Stimulated activated CD4-positive, alpha-beta T cell treated with anti-CD3 and anti-CD28 coated beads, TNF-alpha, amount 100 ng/mL, for 48 hours (primary cell): ENCODE data around the gene TXNRD3.
A peak's percentile ranks its signal among the peaks of the same experiment; 100 is the strongest.
"Not testable (repeated sequence)": the region's sequence is repeated elsewhere in the genome, so short reads cannot be mapped to it uniquely, and the experiment has no call there.

Experiments used
- DNase-seq, 3 donors: peaks; one replicate each; pipeline ENCODE4 v3.0.0-alpha.2; 2020; ENCODE audit warnings: low read depth in 3 of 3

The TXNRD3 gene

DNA sequence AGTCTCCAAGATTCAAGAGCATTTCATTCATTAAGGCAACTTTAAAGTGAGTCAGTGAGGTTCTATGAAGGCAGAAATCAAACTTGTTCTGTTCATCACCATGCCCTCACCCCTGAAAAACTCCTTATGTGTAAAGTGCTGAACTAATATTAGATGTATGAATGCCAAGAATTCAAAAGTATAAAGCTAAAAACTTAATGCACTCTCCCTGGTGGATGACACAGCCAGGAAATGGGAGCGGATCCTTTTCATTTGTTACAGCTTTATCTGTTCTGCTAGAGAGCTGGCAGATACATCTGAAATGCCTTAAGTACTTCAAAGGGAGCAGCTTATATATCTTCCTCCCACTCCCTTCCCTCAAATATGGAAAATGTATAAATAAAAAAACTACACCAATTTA lies 8.2 kb downstream of the TXNRD3 start:
- DNase-seq, result no peak

DNA sequence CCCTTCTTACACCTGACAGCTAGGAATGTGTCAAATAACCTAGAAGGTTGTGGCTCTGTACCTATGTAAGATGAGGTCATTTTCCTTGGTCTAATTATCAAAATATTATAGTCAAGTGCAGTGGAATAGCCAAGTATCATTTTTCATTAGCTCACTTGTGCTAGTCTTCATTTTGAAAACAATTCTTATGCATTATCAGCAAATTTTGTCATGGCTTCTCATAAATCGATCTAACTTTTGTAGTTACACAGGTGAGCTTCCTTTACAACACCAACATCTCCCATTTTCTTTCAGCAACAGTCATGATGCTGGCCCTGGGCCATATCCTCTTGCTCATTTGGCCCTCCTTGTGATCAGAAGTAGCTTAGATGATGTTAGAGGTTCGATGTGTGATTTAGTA lies 10.3 kb downstream of the TXNRD3 start:
- DNase-seq, result no peak

DNA sequence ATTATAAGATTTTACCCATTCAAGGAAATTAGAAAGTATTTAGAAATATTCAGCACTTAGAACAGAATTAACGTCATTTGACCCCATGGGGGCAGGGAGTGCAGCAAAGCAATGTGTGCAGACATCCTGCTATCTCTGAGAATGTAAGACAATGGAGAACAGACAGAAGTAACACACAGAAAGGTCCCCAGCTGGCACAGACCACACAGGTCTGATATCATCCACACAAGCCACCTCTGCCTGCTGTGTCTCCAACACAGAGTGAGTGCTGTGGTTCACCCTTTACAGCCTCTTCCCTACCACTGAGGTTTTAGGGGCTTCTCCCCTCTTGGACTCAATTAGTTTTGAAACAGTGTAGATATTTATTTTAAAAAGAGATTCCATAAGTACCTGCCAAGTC lies 16.1 kb downstream of the TXNRD3 start:
- no peak for DNase-seq

DNA sequence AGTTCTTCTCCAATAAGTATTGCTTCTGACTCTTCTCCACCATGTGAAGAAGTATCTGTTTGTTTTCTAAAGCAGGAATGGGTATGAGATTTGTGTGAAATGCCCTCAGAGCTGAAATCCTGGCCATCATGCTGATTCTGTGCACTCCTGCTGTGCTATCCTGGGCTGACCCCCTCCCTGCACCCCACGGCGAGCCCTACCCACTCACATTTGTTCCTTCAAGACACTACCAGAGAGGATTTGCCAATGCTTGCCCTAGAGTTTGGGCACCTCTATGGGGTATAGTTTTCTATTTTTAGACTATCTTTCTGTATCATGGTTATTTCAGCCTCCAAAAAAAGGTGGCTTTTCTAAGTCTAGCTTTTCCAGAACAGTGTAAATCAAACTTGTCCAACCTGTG lies 18.5 kb downstream of the TXNRD3 start:
- no peak for DNase-seq

DNA sequence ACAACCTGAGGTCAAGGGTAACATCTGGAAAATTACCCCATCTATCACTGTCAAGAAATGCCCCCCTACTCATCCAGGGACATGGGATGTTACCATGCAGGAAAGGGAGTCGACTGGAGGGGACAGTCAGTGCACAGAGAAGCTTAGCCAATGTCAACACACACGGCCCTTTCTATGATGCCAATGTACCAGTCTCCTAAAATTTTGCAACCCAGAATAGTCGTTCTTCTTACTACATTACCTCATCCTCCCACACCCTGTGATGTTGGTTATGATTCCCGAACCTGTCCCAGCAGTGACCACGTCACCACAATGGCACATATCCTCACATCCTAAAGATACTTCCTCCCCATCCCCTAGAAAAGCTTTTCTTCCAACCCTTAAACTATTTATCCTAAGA lies 20.1 kb downstream of the TXNRD3 start:
- no peak for DNase-seq

DNA sequence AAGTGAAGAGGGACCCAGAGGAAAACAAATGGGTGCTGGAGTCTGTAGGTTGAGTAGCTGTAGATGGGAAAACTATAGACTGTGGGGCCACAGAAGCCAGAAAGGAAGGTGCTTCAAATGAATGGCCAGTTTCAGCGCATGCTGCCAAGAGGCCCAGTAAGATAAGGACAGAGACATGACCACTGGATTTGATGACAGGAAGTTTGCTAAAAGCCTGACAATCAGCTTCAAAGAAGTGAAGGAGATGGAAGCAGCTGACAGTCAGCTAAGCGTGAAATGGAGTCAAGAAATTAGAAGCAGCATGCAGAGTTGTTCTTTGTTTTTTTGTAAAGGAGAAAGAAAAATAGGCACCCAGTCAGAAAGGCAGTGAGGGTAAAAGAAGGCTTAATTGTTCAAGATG lies 24.9 kb downstream of the TXNRD3 start:
- no peak for DNase-seq

DNA sequence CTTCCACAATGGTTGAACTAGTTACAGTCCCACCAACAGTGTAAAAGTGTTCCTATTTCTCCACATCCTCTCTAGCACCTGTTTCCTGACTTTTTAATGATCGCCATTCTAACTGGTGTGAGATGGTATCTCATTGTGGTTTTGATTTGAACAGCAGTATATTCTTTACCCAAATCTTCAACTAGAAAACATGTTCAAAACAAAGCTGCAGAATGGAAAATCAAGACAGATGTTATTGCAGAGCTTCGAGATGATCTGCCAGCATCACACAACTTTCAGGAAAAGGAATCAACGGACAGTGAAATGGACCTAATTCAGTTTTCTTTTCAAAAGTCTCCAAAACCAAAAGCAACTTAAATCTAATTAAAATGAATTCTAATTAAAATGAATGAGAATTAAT lies 29.2 kb downstream of the TXNRD3 start:
- not testable (repeated sequence) for DNase-seq

DNA sequence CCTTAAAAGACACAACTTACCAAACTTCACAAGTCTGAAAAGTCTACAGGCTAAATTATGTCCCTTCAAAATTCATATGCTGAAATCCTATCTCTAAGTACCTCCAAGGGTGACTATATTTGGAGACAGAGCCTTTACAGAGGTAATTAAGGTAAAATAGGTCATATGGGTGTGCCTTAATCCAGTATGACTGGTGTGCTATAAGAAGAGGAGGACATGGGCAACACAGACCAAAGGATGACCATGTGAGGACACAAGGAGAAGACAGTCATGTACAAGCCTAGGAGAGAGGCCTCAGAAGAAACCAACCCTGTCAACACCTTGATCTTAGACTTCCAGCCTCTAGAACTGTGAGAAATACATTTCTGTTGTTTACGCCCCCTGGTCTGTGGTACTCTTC lies 32.2 kb downstream of the TXNRD3 start:
- no peak for DNase-seq

DNA sequence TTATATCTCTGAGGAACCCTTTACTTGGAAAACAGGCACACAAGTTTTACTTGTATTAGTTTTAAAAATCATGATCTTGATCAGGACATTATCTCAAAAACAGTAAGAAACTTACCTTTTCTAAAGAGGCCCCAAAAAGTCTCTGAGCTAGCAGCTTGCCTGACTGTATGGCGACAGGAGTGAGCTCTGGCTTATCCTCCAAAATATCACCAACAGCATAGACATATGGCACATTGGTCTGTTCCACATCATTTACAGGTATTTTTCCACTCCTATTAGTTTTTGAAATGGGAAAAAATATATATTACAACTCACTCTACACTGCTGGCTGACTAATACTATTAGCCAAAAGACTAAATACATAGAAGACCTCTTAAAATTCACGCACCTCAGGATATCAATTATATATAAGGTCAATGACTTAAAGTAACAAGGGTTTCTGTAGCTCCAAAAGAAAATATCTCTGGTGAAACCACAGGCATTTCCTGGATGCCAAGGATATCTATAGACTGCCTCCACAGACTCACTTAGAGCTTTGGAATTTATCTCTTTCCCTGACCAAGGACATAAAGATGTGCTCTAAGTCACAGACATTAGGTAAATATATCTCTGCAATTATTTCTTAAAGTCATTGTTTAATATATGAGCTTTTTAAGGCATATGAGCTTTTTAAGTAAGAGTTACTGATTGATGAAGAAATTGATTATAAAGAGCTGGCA lies 33.1 kb downstream of the TXNRD3 start:
- no peak for DNase-seq

DNA sequence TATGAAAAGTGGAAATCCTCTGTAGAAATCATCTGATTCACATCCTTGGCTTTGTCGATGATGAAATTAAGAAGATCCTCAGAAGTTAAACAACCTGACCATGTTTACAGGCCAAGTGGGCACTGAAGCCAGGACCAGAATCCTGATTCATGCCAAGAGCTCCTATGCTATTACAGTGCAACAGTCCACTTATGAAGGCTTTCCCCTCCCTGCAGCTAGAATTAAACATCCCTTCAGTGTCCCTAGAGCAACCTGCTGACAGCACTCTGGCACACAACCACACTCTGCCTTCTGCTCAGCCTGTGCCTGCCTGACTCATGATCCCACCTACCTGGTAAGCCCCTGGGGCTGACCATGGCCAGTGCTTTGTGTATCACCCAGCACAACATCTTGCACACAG lies 33.8 kb downstream of the TXNRD3 start:
- DNase-seq, result no peak

DNA sequence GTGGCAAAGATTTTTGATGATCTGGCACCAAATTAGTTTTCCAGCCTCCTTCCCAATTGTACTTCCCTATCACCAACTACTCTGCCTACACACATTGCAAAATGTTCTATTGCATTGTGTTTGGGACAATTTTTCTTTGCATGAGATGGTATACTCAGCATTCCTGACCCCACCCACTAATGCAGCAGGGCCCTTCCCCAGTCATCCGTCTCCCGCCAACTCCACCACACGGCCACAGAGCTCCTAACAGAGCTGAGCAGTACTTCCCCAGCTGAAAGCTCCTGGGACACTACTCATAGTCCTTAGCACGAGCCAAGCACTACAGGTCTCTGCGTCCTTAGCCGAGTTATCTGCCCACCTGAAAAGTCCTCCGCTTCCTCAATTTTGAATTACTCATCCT lies 34.2 kb downstream of the TXNRD3 start:
- DNase-seq, result no peak

DNA sequence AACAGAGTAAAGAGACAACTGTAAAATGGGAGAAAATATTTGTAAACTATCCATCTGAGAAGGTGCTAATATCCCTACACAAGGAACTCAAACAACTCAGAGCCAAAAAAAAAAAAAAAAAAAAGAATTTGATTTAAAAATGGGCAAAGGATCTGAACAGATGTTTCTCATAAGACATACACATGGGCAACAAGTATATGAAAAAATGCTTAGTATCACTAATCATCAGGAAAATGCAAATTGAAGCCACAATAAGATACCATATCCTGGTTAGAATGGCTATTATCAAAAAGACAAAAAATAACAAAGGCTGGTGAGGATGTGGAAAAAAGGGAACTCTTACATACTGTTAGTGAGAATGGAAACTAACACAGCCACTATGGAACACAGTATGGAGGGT lies 36.2 kb downstream of the TXNRD3 start:
- no peak for DNase-seq

DNA sequence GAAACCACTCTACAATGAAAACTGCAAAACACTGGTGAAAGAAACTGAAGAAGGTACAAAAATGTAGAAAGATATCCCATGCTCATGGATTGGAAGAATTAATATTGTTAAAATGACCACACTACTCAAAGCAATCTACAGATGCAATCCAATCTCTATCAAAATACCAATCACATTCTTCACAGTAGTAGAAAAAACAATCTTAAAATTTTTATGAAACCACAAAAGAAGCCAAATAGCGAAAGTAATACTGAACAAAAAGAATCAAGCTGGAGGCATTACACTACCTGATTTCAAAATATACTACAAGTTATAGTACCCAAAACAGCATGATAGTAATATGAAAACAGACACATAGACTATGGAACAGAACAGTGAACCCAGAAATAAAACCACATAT lies 36.9 kb downstream of the TXNRD3 start:
- DNase-seq, result no peak

DNA sequence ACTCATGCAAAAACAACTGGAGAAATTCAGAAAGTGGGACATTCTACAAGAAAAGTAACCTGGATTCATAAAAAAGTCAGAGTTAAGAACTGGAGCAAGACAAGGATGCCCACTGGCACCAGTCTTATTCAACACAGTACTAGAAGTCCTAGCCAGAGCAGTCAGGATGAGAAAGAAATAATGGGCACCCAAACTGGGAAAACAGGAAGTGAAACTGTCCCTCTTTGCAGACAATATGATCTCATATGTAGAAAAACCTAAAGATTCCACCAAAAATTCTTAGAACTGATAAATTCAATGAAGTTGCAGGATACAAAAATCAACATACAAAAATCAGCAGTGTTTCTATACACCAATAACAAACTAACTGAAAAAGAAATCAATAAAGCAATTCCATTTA lies 37.4 kb downstream of the TXNRD3 start:
- no peak for DNase-seq

DNA sequence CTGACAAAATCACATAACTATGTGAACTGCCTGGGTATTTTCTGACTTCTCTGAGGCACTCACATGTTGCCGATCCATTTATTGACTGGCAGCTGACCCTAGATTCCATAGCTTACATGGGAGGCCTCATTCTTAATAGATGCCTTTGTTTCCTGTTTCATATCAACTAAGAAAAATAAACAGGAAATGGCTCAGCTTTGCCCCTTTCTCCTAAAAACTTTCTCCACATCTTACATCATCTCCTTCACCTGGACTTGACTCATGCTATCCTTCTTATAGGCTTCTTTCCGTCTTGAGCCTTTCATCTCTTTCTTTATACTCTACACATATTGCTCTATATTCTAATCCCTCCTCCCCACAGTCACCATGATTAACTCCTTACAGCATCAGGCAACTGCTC lies 38.0 kb downstream of the TXNRD3 start:
- no peak for DNase-seq

DNA sequence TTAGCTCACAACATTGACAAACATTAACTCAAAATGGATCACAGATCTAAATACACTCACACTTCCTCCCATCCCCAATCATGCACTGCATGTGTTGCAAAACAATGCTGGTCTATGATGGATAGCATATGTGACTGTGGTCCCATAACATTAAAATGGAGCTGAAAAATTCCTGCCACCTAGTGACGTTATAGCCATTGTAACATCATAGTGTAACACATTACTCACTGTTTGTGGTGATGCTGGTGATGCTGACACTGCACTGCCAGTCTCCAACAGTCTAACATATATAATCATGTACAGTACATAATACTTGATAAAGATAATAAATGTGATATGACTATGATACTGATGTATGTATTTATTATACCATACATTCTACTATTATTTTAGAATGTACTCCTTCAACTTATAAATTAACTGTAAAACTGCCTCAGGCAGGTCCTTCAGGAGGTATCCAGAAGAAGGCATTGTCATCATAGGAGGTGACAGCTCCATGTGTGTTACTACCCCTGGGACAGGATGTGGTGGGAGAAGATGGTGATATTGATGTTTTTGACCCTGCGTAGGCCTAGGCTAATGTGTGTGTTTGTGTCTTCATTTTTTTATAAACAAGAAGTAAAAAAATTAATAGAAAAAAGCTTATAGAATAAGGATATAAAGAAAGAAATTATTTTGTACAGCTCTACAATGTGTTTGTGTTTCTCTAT lies 41.3 kb downstream of the TXNRD3 start:
- no peak for DNase-seq

DNA sequence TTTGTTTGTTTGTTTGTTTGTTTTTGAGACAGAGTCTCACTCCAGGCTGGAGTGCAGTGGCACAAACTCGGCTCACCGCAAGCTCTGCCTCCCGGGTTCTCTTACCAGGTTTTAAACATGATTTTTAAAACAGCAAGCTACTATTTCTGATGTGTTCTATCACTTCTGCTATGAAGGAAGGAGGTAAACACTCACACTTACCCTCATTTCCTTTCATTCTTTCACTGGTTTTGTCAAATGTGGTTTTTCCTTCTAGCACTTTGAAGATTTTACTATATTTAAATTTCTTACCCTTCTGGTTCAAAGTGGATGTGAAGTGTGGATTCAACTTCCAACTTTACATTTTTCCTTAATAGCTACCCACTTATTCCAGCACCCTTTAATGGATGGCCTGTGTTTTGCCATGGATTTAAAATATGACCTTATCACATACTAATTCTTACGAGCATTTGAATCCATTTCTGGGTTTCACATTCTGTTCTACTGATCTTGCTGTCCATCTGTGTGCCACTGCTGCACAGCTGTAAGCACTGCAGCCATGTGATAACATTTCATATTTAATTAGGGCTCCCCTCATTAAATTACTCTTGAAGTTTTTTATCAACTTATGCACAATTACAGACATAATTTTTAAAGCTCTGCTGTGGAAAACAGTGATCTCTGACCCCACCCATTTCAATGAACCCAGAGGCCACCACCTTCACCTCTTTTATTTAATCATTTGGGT lies 42.3 kb downstream of the TXNRD3 start:
- DNase-seq, result no peak

DNA sequence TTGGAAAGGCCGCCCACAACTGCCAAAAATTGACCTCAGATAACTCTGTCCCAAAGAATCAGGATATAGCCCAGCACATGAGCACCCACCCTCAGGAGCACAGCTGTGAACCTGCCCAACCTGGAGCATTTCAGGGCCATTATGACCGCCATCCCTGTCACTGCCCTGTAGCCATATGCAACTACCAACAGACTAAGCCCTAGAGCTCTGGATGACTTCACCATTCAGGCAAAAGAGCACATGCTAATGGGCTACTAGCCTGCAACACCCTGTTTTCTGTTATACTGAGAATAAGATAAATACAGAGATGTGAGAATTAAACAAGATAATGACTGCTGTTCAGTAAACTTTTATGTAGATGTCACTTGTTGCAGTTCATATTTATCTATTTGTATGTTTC lies 45.0 kb downstream of the TXNRD3 start:
- DNase-seq, result no peak

DNA sequence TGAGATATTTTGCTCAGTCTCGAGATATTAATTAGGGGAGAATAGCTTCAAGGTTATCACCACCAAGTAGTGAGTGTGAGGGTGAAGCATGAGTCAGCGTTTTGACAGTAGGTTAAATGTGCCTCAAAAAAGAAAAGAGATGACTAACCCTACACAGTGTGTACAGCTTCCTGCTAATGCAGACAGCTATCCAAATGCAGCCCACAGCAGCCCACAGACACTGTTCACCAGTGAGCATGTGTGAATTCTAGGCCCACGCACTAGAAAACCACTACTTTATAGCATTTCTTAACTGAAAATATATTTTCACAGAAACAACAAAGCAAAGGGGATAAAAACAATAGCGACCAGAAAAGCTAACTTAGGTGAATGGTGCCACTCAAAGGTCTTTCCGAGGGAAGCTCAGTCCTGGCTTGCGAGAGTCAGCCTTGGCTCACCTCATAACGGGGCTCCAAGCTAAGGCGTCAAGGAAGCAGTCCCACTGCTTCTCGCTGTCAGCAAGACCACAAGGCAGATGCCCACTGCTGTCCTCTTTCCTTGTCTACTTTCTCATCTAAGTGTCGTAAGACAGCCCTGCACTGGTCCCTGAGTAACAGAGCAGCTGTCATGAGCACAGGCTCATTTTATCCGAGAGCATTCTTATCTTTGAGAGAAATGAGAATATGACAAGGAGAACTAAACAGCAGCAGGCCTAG lies 47.6 kb downstream of the TXNRD3 start:
- peak in 2 of 3 donors; percentile 3 to 8 for DNase-seq

DNA sequence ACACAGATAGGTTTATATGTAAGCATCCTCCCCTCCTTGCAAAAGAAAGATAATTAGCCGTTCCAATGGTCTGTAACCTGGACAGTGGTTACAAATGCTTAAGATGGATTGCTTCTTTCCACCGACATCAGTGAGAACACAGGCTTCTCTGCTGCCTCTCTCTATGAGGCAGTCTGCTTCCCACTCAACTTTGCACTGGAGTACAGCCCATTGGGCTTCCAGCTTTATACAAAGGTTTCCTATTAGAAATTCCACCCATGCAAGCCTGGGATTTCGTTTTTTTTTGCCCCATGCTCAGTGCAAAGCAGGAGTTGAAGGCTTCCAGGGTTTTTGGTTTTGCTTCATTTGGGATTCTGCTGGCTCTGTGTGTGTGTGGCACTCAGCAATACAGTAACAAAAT lies 48.9 kb downstream of the TXNRD3 start:
- no peak for DNase-seq

DNA sequence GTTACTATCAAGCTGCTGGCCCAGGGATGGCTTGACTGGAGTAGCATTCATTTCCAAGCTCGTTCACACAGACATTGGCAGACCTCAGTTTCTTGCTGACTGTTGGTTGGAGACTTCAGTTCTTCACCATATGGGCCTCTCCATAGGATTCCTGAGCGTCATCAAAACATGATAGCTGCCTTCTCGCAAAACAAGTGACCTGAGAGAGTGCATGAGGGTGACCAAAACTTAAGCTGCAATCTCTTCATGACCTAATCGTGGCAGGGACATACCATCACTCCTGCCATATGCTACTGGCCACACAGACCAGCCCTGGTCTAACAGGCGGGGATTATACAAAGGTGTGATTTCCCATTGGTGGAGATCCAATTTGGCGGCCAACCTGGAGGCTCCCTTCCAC lies 50.2 kb downstream of the TXNRD3 start:
- no peak for DNase-seq

DNA sequence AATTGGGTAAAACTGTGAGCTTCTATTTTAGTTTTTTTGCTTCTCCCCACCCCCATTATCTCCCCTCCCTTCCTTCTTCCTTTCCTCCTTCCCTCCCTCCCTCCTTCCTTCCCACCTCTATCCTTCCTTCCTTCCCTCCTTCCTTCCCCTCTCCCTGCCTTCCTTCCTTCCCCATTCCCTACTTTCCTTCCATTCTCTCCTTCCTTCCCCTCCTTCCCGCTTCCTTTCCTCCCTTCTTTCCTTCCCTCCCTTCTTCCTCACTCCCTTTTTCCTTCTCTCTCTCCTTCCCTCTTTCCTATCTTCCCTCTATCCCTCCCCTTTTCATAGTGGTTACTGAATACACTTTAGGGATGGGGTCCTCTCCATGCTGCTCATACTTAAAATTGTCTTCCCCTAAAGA lies 55.8 kb downstream of the TXNRD3 start:
- DNase-seq, result no peak
